Neural cell (in vitro differentiated cells): Measurements from ENCODE around the gene ZNF140.

ENCODE experiments used
- EP300 ChIP-seq: fragments of 450-650 bp; conservative IDR thresholded peaks from 2 replicates; pipeline ENCODE4 v1.6.1; 2014; ENCODE audit warnings: antibody characterized with exemption, mild to moderate bottlenecking, moderate library complexity; ENCODE audit not compliant: poor library complexity, severe bottlenecking
- POLR2AphosphoS5 ChIP-seq: IDR thresholded peaks from 2 replicates; pipeline ENCODE4 v1.6.1; 2012

DNA sequence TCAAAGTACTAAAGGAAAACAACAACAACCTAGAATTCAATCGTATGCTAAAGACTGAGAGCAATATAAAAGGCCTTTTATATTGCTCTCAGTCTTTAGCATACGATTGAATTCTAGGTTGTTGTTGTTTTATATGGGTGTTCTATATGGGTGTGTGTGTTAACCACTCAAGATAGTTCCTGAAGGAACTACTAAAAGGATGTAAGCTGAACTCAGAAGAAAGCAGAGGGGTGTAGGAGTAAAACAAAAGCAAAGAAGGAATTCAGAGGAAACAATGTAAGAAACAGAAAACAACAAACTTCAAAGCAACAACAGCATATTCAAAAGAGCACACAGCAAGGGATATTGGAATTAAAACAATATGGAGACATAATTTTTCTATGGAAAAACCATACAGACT is 44.0 kb downstream of the ZNF140 start:
- no peak for TF ChIP-seq POLR2AphosphoS5
- TF ChIP-seq EP300, result no peak
